ENCODE measurements around the gene DNAH8. TPM values are rescaled to one million over a fixed set of nuclear protein-coding genes. Genes with fewer than 3 reads are reported as not detected.

DNAH8 gene
- total RNA-seq, 1 donor from 2014 or later: 0.03 TPM

DNA sequence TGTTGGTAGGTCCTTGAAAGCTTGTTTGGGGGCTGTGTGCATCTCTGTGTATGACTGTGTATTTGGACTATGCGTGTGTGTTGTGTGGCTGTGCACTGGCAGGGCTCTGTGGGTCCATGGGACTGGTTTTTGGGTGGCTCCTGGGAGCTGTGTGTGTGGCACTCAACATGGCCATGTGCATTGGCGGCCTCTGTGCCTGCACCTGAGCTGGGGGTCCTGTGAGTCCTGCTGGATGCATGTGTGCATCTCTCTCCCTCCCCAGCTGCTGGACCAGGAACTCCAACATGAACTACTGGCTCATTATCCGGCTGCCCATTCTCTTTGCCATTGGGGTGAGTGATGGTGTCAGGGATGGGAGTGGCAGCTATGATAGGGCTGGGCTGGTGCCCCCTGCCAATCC is 363.6 kb downstream of the DNAH8 start:
- ATAC-seq: no peak
- Histone ChIP-seq H3K36me3 (no peaks in the 10 kb centered on the region), H3K27ac (no peak overlapping the region), H3K27me3 (ENCODE audit: low read depth) (no peaks in the 10 kb centered on the region), H3K4me1 (no peaks in the 10 kb centered on the region), H3K9me3 (no peaks in the 10 kb centered on the region), H3K4me3 (no peak overlapping the region)
- DNase-seq: no peak
- TF ChIP-seq, protein P1, sequence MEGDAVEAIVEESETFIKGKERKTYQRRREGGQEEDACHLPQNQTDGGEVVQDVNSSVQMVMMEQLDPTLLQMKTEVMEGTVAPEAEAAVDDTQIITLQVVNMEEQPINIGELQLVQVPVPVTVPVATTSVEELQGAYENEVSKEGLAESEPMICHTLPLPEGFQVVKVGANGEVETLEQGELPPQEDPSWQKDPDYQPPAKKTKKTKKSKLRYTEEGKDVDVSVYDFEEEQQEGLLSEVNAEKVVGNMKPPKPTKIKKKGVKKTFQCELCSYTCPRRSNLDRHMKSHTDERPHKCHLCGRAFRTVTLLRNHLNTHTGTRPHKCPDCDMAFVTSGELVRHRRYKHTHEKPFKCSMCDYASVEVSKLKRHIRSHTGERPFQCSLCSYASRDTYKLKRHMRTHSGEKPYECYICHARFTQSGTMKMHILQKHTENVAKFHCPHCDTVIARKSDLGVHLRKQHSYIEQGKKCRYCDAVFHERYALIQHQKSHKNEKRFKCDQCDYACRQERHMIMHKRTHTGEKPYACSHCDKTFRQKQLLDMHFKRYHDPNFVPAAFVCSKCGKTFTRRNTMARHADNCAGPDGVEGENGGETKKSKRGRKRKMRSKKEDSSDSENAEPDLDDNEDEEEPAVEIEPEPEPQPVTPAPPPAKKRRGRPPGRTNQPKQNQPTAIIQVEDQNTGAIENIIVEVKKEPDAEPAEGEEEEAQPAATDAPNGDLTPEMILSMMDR (IDR thresholded peaks at IDR 0.05): no peak
- intact Hi-C loops (cut with DNase I): no loop called here

DNA sequence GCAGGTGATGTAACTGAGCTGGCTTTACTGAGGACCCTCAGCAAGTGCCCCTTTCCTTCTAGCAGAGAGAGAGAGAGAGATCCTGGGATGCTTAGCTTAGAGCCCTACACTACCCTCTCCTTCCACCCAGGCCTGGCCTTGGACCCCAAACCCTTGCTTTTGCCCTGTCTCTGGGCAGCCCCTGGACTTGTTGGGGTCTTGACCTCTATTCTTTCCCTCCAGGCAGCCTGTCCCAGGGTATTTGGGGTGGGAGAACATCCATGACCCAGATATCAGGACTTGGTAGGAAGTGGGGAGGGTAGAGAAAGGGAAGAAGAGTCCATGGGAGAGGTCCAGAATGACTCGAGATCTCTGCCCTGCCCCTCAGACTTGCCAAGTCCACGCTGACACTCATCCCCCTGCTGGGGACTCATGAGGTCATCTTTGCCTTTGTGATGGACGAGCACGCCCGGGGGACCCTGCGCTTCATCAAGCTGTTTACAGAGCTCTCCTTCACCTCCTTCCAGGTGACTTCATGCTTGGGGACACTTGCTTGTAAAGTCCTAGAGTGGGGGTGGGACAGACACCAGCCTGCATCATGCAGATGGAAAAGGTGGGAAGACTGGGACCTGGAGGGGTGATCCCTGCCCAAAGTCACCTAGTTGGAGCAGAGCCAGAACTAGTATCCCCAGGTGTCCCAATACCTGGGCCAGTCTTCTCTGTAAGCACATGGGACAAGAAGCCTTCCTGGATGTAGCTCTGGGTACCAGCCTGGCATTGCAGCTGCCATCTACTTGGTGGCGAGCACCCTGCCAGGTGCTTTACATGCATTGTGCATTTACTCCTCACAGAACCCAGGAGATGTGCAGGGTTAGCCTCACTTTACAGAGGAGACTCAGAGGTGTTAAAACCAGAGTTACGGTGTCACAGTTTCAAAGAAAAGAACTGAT is 364.4 kb downstream of the DNAH8 start:
- Histone ChIP-seq H3K9me3 (no peaks in the 10 kb centered on the region), H3K36me3 (no peaks in the 10 kb centered on the region), H3K4me3 (no peak overlapping the region), H3K4me1 (no peaks in the 10 kb centered on the region), H3K27me3 (ENCODE audit: low read depth) (no peaks in the 10 kb centered on the region), H3K27ac (no peak overlapping the region)
- ATAC-seq (no peak), DNase-seq (no peak)
- TF ChIP-seq, protein P1 (IDR thresholded peaks at IDR 0.05): no peak
- intact Hi-C loops (cut with DNase I): no loop called here

Other genes starting within 250 kb of the DNAH8 start
- 49.7 TPM for gene BTBD9, start 75.4 kb upstream of the DNAH8 start, total RNA-seq
- gene GLO1, start 12.2 kb upstream of the DNAH8 start, total RNA-seq: 83.9 TPM